Vagina (tissue), 2 donors: ENCODE data around the gene DHCR7.

Source experiments
- CTCF ChIP-seq, 3 experiments: fragments of 450-650 bp in 2 of 3; fragments of 200-600 bp in 1 of 3; sonication (generic) in 1 of 3; IDR thresholded peaks; one replicate each; pipeline ENCODE4 v1.5.1; 2017 to 2019; ENCODE audit warnings: antibody characterized with exemption in 3 of 3, mild to moderate bottlenecking in 2 of 3, moderate library complexity in 2 of 3
- POLR2A ChIP-seq, 2 donors: fragments of 450-650 bp; IDR thresholded peaks; one replicate each; pipeline ENCODE4 v1.6.1; 2017; ENCODE audit warnings: antibody characterized with exemption in 2 of 2, mild to moderate bottlenecking in 2 of 2, moderate library complexity in 2 of 2

DNA sequence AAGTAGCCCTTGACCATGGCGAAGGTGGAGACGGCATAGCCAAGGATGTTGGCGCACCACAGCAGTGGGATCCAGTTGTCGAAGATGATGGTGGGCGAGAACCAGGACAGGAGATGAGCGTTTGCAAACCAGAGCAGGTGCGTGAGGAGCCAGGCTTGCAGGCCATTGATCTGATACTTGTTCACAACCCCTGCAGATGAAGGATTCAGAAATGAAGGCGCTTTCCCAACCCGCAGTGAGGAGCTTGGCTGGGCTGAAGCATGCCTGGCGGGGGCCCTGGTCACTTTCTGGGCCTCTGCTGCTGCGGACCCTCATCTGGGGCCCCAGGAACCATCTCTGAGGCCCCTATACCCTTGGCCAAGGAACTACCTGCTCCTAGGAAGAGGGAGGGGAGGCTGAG is 6.9 kb downstream of the DHCR7 start:
- TF ChIP-seq CTCF (IDR thresholded peaks at IDR 0.05) (no peak), POLR2A (IDR thresholded peaks at IDR 0.05) (no peak)
